AG20443 (cell line): ENCODE data around the gene IKZF3.

Experiments used
- DNase-seq: peaks from one replicate; pipeline ENCODE4 v3.0.0; 2012; ENCODE audit warnings: low spot score, mixed read lengths

IKZF3 gene

DNA sequence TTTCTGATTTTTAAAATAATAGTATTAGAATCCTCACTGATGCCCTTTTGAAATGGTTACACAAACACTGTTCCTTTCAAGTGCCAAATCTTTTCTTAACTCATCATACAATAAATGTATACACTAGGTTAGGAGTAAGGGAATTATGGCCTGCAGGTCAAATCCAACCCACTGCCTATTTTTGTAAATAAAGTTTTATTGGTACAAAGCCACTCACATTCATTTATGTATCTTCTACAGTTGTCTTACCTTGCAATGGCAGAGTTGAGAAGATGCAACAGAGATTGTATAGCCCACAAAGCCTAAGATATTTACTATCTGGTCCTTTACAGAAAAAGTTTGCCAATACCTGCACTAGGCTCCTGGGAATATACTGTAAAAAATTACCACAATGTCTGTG lies 47.8 kb downstream of the IKZF3 start:
- no peak for DNase-seq

DNA sequence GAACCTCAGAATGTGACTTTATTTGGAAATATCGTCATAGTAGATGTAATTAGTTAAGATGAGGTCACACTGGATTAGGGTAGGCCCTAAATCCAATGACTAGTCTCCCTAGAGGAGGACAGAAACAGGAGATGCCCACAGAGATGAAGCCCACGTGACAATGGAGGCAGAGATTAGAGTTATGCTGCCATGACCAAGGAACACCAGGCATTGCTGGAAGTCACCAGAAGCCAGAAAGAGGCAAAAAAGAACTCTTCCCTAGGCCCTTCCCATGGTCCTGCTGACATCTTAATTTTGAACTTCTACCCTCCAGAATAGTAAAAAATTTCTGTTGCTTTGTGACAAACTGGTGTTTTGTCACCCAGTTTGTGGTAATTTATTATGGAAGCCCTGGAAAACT lies 49.6 kb downstream of the IKZF3 start:
- DNase-seq, result no peak

DNA sequence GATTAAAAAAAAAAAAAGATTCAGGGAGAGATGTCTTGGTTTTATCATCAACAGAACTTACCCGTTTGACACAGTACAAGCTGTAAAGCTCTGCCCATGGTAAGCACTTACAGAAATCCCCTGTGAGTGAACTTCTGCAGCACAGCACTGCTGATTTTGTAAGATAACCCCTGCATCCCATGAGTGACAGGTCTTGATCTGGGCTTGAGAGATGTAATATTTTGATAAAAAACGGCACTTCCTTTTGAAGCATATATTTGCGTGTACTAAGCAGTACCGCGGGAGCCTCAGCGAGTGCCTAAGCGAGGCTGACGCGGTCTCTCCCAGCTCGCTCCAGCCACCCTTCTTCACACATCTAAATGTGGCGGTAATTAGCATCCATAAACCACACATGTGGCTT lies 50.5 kb downstream of the IKZF3 start:
- no peak for DNase-seq

DNA sequence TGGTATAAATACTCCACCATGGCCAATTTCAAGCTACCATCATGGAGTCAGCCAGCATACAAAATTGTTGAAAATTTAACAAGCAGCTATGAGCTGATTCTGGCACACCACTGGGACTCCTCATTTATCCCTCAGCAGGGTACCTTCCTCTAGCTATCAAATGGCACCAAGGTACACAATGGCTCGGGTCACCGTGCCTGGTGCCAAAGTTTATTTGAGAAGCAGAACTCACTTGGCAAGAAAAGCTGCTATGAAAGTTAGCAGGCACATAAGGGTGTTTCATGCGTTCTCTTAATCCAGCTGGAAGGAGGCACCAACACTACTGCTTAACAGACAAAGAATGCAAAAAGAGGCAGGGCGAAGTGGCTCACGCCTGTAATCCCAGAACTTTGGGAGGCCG lies 51.6 kb downstream of the IKZF3 start:
- DNase-seq, result no peak

DNA sequence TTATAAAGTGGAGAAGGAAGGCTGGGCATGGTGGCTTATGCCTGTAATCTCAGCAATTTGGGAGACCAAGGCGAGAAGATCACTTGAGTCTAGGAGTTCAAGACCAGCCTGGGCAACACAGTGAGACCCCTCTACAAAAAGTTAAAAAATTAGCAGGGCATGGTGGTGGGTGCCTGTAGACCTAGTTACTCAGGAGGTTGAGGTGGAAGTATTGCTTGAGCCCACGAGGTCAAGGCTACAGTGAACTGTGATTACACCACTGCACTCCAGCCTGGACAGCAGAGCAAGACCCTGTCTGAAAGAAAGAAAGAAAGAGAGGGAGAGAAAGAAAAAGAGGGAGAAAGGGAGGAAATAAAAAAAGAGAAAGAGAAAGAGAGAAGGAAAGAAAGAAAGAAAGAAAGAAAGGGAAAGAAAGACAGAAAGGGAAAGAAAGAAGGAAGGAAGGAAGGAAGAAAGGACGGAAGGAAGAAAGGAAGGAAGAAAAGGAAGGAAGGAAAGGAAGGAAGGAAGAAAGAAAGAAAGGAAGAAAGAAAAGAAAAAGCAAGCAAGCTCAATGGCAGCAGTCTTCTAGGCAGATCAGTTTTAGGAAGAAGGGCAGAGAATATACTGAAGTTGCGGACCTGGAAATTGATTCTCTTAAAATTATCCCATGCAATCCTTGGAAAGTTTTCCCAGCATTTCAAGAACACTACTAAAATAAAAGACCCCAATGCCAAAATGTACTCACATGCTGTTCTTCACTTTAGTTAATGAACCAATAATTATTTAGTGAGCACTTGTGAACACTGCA lies 53.0 kb downstream of the IKZF3 start:
- DNase-seq, result no peak

DNA sequence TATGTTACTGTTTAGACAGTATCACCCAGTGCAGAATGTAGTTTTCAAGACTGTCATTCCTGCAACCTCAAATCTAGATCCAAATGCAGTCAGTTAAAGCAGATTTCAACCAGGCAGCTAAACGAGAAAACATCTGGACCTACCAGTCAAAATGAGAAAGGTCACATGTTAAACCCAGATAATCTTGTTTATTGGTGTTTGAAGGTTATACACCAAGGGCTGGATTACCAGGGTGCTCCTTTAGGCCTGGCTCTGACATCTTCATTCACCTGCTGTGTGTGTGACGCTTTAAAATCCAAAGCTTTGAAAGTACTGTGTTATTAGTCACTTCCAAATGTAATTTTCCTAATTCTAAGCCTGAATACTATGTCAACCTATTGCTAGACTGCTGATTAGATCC lies 54.9 kb downstream of the IKZF3 start:
- DNase-seq, result no peak

DNA sequence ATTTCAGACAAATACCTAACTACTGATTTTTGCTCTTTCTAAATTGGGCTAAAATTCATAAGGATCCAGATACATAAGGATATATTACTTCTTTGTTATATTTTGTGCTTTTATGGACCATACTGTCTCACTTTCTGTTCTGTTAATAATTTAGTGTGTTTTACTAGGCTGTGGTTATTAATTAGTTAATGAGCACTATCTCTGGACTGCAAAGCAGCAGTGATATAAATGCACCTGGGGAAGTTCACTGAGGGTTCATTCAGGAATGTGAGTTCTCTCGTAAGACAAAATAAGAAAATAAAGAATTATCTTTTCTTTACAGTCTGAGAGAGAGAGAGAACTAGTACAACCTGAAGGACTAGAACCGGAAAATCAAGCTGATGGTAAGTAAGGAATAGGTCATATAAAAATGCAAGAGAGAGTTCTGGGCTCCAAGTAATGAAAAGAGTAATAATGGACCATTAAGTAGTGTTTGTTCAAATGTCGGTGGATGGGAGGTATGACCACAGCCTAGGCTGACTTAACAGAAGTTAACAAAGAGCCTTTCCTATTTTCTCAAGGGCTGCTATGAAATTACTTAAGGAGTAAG lies 55.6 kb downstream of the IKZF3 start:
- no peak for DNase-seq

DNA sequence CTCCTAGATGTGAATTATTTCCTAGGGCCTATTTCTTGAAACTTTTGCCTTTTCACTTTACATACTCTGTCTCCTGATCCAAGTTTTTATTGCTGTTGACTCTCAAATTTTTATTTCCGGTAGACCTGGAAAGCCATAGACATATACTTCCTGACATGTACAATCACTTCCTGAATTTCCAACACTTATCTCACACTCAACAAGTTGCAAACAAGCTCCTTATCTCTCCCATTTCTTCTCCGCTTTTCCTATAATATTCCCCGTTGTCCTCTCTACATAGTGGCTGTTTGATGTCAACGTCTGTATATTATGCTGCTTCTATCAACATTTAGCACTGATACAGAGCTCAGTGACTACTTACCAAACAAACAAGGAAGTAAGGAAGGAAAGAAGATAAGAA lies 59.3 kb downstream of the IKZF3 start:
- no peak for DNase-seq

DNA sequence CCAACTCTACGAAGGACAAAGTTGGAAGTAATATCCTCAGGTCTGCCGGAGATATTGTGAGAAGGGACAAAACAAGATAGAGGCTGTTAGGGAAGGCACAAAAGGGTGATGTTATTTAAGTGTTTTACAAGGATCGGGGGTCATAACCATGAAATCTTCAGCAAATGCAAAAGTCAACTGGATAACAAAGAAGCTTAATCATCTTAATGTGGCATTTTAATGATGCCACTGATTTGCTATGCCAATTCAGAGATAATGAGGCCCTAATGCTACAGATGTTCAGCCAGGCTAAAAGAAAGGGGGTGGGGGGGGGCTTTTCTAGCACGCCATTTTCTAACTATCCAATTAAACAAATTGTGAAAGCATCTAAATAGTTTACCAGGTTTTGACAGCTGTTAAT lies 63.1 kb downstream of the IKZF3 start:
- DNase-seq, result no peak

DNA sequence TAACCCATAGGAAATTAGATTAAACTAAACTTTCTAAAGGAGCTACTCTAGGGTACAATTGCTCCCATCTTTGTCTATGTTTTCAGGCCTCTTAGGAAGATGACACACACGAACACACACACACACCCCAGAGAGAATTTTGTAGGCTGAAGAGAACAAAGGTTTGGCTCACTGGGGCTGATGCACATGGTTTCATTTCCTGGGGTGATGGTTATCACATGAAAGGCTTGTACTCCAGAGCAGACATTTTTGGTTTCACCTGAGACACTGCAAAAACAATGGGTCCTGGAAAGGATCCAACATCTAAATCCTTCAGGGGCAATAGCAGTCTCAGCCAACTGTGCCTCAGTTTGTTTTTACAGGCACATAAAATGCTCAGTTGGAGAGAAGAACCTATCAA lies 63.6 kb downstream of the IKZF3 start:
- DNase-seq, result no peak

DNA sequence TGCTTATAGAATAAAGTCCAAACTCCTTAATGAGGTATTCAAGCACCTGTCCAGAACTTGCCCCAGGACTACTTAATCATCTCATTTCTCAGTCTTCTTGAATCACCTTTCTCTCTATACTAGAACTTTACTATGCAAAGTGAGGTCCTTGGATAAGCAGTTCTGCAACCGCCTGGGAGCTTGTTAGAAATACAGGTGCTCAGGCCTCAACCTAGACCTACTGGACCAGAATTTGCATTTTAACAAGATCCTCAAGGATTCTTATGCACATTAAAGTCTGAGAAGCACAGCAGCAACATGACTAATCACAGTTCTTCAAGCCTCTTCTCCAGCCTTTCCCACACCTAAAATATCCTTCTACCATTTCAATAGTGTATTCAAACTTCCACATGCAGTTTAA lies 64.7 kb downstream of the IKZF3 start:
- no peak for DNase-seq

DNA sequence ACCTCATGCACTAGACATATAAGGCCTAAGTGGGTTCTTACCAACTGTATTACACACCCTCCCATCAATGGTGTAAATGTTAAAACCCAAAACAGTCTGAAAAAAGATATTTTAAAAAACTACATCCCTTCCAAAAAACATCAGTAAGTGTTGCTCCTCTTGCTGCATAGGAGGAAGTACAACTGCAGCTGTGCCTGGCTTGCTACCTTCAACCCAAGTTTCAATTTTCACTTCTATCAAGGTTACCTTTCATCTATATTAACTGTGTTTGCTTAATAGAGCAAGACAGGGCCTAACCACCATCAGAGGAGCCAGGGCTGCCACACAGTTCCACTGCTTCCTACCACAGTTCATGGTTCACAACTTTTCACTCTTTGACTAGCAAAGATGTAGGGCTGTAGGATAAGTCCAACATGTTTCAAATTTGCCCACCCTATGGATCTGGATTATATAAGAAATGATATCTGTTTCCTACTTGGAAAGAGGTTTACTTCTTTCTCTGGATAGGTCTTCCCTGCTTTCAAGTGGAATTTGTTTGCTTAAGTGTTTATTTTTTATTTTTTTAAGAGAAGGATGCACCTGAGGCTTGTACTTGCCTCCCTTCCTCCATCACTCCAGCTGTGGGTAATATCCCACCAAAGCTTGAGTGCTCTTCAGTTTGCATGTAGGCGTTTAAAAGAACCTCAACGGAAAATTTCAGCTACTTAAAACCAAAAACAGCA lies 69.7 kb downstream of the IKZF3 start:
- no peak for DNase-seq

DNA sequence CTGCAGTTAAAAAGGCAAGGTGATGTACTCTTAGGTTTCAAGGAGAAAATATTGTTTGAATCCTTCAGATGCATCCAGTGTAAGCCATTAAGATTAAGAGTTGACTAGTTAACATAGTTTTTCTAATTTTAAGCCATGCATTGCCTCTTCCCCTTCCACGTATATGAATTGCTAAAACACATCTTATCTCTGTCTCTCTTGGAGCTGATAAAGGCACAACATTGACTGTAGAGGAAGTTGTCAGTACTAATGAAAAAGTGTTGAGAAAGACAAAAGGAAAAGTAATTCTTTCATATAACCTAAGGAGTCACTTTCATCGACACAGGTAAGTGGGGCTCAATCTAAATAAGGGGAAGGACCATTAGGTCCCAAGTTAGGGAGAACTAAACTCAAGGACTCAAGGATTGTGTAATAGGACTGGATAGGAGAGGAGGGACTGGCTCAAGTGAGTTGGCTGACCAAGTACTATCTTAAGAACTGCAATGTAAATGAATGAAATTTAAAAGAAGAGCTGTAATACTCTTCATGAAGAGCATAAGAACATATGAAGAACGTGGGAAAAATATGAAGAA lies 70.7 kb downstream of the IKZF3 start:
- no peak for DNase-seq

DNA sequence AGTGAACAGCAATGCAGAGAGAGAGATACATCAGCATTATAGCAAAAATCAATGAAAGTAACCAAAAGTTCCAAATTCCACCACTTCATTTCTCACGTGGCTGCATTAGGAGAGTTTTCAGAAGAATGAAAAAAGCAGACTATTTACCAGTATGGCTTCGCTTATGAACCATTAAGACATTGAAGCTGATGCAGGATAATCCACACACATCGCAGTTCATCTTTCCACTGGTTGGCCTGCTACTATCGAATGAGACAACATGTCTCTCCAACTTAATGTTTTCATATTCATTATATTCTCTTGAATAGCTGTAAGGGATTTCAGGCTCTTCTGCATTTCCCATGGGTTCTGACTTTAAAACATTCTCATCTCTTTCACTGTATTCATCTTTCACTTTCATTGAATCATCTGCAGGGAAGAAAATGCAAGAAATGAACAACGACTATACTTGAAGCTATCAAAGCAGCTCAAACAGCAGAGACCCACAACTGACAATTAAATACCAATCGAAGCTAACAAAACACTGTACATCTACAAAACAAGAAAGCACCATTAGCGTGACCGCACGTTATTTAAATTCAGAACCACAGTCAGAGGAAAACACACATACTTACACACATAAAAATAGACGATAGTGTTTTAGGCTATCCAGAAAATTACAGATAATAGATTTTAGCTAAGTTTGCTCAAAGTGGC lies 71.4 kb downstream of the IKZF3 start:
- no peak for DNase-seq

DNA sequence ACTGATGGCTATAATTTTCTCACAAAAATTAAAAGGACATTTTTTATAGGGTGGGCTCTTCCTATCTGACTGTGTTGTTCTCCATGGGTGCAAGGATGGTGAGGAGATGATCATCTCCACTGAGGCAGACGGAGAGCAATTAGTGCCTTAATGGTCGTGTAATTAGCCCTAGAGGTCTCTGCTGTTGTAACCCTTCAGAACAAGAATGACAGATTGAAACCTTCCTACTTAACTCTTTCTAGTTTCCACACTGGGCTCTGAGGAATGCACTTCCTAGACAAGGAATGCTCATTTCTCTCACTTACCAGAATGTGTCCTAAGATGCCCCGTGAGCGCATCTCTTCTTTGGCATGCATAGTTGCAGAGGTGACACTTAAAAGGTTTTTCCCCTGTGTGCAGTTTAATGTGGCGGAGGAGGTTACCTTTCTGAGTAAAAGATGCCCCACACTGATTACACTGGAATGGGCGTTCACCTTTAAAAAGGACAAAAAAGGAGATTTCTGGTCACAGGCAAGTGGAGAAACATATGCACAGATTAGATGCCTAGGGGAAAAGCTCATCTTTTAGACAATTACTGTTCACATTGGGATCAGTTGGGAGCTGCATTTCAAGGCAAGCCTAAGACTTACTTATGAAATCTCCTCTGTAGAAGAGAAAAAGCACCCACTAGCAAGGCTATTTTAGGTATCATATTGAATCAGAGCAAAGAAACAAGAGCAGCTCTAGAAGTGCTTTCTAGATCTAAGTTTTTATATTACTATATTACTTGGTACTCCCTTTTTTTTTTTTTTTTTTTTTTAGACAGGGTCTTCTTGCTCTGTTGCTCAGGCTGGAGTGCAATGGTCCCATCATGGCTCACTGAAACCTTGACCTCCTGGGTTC lies 72.8 kb downstream of the IKZF3 start:
- DNase-seq, result no peak

DNA sequence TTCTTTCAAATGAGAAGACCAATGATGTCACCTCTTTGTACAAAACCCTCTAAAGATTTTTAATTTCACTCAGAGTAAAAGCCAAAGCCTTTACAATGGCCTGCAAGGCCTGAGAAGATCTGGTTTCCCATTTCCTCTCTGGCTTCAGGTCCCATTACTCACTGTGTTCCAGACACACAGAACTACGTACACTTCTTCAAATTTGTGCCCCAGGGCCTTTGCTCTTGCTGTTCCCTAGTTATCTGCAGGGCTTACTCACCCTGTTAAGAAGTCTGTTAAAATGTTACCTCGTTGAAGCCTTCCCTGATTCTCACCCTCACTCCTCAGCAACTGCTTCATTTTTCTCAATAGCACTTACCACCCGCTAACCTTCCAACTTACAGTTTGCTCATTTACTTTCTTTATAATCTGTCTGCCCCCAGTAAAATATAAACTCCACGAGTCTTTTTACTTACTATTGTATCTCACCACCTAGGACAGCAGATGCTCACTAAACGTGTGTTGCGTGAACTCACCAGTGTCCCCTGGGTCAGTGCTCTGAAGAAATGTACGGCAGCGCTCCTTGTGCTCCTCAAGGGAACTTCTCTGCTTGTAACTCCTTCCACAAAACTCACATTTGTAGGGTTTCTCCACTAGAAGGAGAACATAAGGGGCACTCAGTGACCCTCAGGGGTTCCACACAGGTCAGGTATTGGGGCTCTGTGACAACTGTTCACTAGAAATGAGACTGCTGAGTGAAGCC lies 76.2 kb downstream of the IKZF3 start:
- no peak for DNase-seq

DNA sequence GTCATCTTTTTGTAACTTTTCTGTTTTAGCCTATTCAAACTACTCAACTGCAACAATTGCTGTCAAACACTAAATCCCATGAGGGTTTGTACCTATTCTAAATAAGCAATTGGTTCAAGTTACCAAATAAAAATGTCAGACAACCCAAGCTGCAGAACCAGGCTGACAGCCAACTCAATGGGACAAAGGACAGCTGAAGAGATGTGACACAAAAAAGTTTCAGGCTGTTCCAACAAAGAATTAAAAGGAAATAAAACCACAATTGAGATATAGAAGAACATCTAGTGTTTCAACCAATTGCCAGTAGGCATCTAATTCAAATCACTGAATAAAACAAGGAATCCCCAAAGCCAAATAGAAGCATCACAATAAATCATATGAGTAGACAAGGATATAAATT lies 77.1 kb downstream of the IKZF3 start:
- no peak for DNase-seq

DNA sequence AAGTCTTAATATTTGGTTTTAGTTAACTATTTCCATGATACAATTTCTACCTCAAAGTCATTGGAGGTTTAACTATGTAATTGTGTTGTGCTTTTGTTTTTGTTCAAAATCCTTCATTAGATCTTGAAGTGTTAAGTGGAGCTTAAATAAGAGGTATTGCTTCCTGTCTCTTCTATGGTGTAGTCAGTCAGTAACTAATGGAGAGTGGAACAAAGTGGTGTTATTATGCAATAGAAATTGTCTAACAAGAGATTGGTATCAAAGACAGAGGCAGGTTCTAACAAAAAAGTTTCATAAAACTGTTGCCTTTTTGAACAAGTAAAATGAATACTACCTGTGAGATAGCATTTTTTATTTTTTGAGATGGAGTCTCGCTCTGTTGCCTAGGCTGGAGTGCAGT lies 81.1 kb downstream of the IKZF3 start:
- no peak for DNase-seq

DNA sequence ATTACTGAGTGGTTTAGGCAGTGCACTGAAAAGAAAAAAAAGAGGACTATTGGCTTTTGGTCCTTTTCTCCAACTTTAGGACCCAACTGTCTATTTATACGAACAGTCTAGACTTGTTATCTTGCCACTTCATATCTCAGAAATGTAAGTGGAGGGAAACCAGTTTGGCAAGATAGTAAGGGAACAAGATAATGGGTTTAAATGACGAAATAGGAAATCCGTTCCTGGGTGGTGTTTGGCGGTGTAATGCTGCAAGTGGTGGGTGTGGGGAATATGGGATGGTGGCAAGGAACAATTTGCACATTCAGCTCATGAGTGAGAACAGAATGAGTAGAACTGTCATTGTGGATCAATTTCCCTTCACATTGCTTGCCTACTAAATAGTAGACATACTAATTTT lies 81.6 kb downstream of the IKZF3 start:
- DNase-seq, result no peak

DNA sequence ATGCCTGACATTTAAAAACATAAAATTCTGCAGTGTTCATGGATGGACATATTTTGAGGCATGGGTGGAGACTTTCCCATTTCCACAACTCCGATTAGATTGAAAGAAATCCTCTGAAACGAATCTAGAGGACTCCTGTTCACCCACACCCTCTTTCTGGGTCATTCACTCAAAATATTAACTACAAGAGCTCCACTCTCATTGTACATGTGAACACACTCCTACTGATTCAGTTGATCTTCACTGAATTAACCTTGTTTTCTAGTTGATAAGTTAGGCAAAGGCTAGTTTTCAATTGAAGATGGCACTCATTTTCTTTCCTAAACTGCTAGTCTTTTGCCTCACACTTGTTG lies 82.3 kb downstream of the IKZF3 start:
- DNase-seq, result no peak
